Ishikawa (cell line): ENCODE measurements around the gene ABCC8.

ENCODE experiments used
- CEBPB ChIP-seq: IDR thresholded peaks from 2 replicates; pipeline ENCODE4 v1.6.1; 2012
- REST ChIP-seq: IDR thresholded peaks from 2 replicates; pipeline ENCODE4 v1.6.1; 2012; ENCODE audit warnings: low read depth, mild to moderate bottlenecking
- YY1 ChIP-seq: IDR thresholded peaks from 2 replicates; pipeline ENCODE4 v1.6.1; 2012; ENCODE audit warnings: low read depth

- TF ChIP-seq REST (no peak), CEBPB (no peak), YY1 (no peak)
Measured at GRCh38 chr11:17354601-17354991, 122.0 kb downstream of the ABCC8 start.
